Vagina (tissue), 2 donors: ENCODE results near the gene CHST11.

ENCODE experiments used
- CTCF ChIP-seq, 3 experiments: fragments of 450-650 bp in 2 of 3; fragments of 200-600 bp in 1 of 3; sonication (generic) in 1 of 3; IDR thresholded peaks; one replicate each; pipeline ENCODE4 v1.5.1; 2017 to 2019; ENCODE audit warnings: antibody characterized with exemption in 3 of 3, mild to moderate bottlenecking in 2 of 3, moderate library complexity in 2 of 3
- POLR2A ChIP-seq, 2 donors: fragments of 450-650 bp; IDR thresholded peaks; one replicate each; pipeline ENCODE4 v1.6.1; 2017; ENCODE audit warnings: antibody characterized with exemption in 2 of 2, mild to moderate bottlenecking in 2 of 2, moderate library complexity in 2 of 2
- POLR2AphosphoS5 ChIP-seq, 2 donors: sonication (generic); formaldehyde crosslinking; IDR thresholded peaks; one replicate each; pipeline ENCODE4 v1.9.0; 2017; ENCODE audit warnings: antibody characterized with exemption in 2 of 2, mild to moderate bottlenecking in 2 of 2, low read depth in 1 of 2; ENCODE audit not compliant: insufficient read depth in 1 of 2

DNA sequence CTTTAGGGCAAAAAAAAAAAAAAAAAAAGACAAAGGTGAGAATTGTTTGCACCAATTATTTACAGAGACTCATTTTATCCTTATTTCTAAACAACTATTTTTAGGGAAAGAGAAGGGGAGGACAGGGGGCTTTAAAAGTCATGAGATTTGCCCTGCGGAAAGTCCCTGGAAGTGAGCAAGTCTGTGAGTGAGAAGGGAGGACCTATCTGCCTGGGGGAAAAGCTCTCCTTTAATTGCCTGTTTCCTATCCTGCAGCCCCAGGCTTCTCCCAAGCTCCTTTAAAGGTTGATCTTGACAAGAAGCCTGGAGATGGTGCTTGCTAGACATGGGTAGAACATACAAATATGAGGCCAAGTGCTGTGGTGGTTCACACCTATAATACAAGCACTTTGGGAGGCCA lies 8.3 kb upstream of the CHST11 start:
- no peak for TF ChIP-seq CTCF (IDR thresholded peaks at IDR 0.05)
- TF ChIP-seq POLR2A (IDR thresholded peaks at IDR 0.05), result no peak
- TF ChIP-seq POLR2AphosphoS5 (IDR thresholded peaks at IDR 0.05; ENCODE audit: insufficient read depth in 1 of 2, low read depth in 1 of 2), result no peak
